ENCODE results near the gene ADAMTSL1. TPM values are rescaled to one million over a fixed set of nuclear protein-coding genes. Genes with fewer than 3 reads are reported as not detected.

The ADAMTSL1 gene
- polyA plus RNA-seq, 2 of the 4 experiments (the other 2 are of a cell fraction) = 0.03 TPM; not detected in 1

- TF ChIP-seq RFX5 (IDR thresholded peaks at IDR 0.05) (no peak), ATOH8 (CRISPR knock-in tag; IDR thresholded peaks at IDR 0.05; ENCODE audit: low read depth) (no peak), HEYL (CRISPR knock-in tag; IDR thresholded peaks at IDR 0.05) (no peak), MAZ (IDR thresholded peaks at IDR 0.05; ENCODE audit: borderline replicate concordance, low read depth, low read length) (no peak), CBX2 (IDR thresholded peaks at IDR 0.05; ENCODE audit: borderline replicate concordance, low read depth) (no peak), MYC (IDR thresholded peaks at IDR 0.05; ENCODE audit: borderline replicate concordance, low read length) (no peak), ESRRA (IDR thresholded peaks at IDR 0.05; ENCODE audit: borderline replicate concordance, low read length) (no peak), EP300 (IDR thresholded peaks at IDR 0.05) (no peak), CEBPB (IDR thresholded peaks at IDR 0.05) (no peak), EHMT2 (IDR thresholded peaks at IDR 0.05; ENCODE audit: low read depth) (no peak), RNF2 (IDR thresholded peaks at IDR 0.05; ENCODE audit: borderline replicate concordance, low read depth) (no peak), GATA3 (IDR thresholded peaks at IDR 0.05; ENCODE audit: borderline replicate concordance) (no peak), FOSL2 (IDR thresholded peaks at IDR 0.05) (no peak), FOSL2 (CRISPR knock-in tag; IDR thresholded peaks at IDR 0.05) (no peak), PBX3 (IDR thresholded peaks at IDR 0.05) (no peak), FOXS1 (CRISPR knock-in tag; IDR thresholded peaks at IDR 0.05) (no peak), POLR2A (IDR thresholded peaks at IDR 0.05; ENCODE audit: low read length) (no peak), HOXB5 (CRISPR knock-in tag; IDR thresholded peaks at IDR 0.05) (no peak), JUNB (IDR thresholded peaks at IDR 0.05) (no peak), HOXB13 (CRISPR knock-in tag; IDR thresholded peaks at IDR 0.05; ENCODE audit: low read depth) (no peak)
- Histone ChIP-seq H3K27ac (no peak overlapping the region), H3K4me2 (no peak overlapping the region), H3K4me1 (no peaks in the 10 kb centered on the region), H3K9me3 (peaks cover 8% of the 10 kb centered on the region; the same call in 2 of the 3 replicates), H3K4me3 (no peak overlapping the region)
- POLR2A ChIA-PET = no interaction called here
- DNase-seq (ENCODE audit: low read depth in 1 of 2, low spot score in 1 of 2) (no peak), FAIRE-seq (no peak), ATAC-seq (no peak)
- WGBS (ENCODE audit: missing lambda C conversion rate) = 11% methylated on average over 1 of the region's 5 CpGs
- CTCF ChIA-PET = interaction anchor here (0.8 kb wide), 2 partner anchors 15 to 637 kb away, joined by 3 read pairs; no protein-coding TSS in a partner anchor
These were observed 418.2 kb downstream of the ADAMTSL1 start for GRCh38 chr9:18891946-18892670.

- Histone ChIP-seq H3K27ac (no peak overlapping the region), H3K9me3 (peaks cover 8% of the 10 kb centered on the region; the same call in 2 of the 3 replicates), H3K4me3 (no peak overlapping the region), H3K4me2 (no peak overlapping the region), H3K4me1 (no peaks in the 10 kb centered on the region)
- FAIRE-seq = no peak
- 11% methylated on average over 4 of the region's 4 CpGs for whole genome bisulfite sequencing (ENCODE audit: missing lambda C conversion rate)
- TF ChIP-seq GATA3 (IDR thresholded peaks at IDR 0.05; ENCODE audit: borderline replicate concordance) = no peak
- TF ChIP-seq, protein P1, sequence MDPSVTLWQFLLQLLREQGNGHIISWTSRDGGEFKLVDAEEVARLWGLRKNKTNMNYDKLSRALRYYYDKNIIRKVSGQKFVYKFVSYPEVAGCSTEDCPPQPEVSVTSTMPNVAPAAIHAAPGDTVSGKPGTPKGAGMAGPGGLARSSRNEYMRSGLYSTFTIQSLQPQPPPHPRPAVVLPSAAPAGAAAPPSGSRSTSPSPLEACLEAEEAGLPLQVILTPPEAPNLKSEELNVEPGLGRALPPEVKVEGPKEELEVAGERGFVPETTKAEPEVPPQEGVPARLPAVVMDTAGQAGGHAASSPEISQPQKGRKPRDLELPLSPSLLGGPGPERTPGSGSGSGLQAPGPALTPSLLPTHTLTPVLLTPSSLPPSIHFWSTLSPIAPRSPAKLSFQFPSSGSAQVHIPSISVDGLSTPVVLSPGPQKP (IDR thresholded peaks at IDR 0.05; ENCODE audit: low read depth, low read length) = no peak
- no peak for TF ChIP-seq SREBF2 (IDR thresholded peaks at IDR 0.05)
- TF ChIP-seq, protein P2, sequence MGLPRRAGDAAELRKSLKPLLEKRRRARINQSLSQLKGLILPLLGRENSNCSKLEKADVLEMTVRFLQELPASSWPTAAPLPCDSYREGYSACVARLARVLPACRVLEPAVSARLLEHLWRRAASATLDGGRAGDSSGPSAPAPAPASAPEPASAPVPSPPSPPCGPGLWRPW (IDR thresholded peaks at IDR 0.05) = no peak
- no peak for TF ChIP-seq MAZ (IDR thresholded peaks at IDR 0.05; ENCODE audit: borderline replicate concordance, low read depth, low read length)
- no peak for TF ChIP-seq HOXB13 (CRISPR knock-in tag; IDR thresholded peaks at IDR 0.05; ENCODE audit: low read depth)
- no peak for TF ChIP-seq RARB (CRISPR knock-in tag; IDR thresholded peaks at IDR 0.05)
- no peak for TF ChIP-seq FOXS1 (CRISPR knock-in tag; IDR thresholded peaks at IDR 0.05)
- no peak for TF ChIP-seq NR3C1 (IDR thresholded peaks at IDR 0.05)
- TF ChIP-seq MAFK (IDR thresholded peaks at IDR 0.05; ENCODE audit: partially characterized antibody) = no peak
- no peak for TF ChIP-seq JUNB (IDR thresholded peaks at IDR 0.05)
- TF ChIP-seq POLR2AphosphoS2 (conservative IDR thresholded peaks at IDR 0.05; ENCODE audit: low read length) = no peak
- no peak for TF ChIP-seq KDM1A (IDR thresholded peaks at IDR 0.05; ENCODE audit: low read depth)
- ATAC-seq = no peak
- ChIA-PET CTCF (interaction anchor here (0.7 to 0.8 kb wide), 2 partner anchors 638 to 1082 kb away, joined by 3 read pairs; no protein-coding TSS in a partner anchor), POLR2A (no interaction called here)
- no peak for DNase-seq (ENCODE audit: low read depth in 1 of 2, low spot score in 1 of 2)
These were observed 419.1 kb downstream of the ADAMTSL1 start for GRCh38 chr9:18893046-18893445.
